Measurements from ENCODE around the gene MAPK10.

GRCh38 chr4:86330961-86331742 lies 28.7 kb downstream of the MAPK10 start:
- TF ChIP-seq CTCF (IDR thresholded peaks at IDR 0.05) (no peak), ATF3 (CRISPR knock-in tag; conservative IDR thresholded peaks at IDR 0.05) (no peak), IRF2 (CRISPR knock-in tag; IDR thresholded peaks at IDR 0.05; ENCODE audit: borderline replicate concordance, low read depth) (no peak), RELA (CRISPR knock-in tag; IDR thresholded peaks at IDR 0.05; ENCODE audit: borderline replicate concordance) (no peak), ZSCAN18 (CRISPR knock-in tag; IDR thresholded peaks at IDR 0.05) (no peak), ATF6 (CRISPR knock-in tag; IDR thresholded peaks at IDR 0.05) (no peak), GTF2I (CRISPR knock-in tag; conservative IDR thresholded peaks at IDR 0.05) (no peak), ZNF121 (CRISPR knock-in tag; IDR thresholded peaks at IDR 0.05) (no peak), ZNF138 (CRISPR knock-in tag; conservative IDR thresholded peaks at IDR 0.05) (no peak), USF1 (CRISPR knock-in tag; IDR thresholded peaks at IDR 0.05) (no peak), ATF1 (CRISPR knock-in tag; IDR thresholded peaks at IDR 0.05) (no peak), SMAD3 (CRISPR knock-in tag; IDR thresholded peaks at IDR 0.05; ENCODE audit: borderline replicate concordance) (no peak), NR1H2 (CRISPR knock-in tag; IDR thresholded peaks at IDR 0.05) (no peak)

All from WTC11 (cell line).